Stimulated activated CD4-positive, alpha-beta T cell treated with anti-CD3 and anti-CD28 coated beads, Interleukin-2, amount 100 ng/mL, for 48 hours (primary cell): Measurements from ENCODE around the gene IFT122.
"Not testable (repeated sequence)": the region's sequence is repeated elsewhere in the genome, so short reads cannot be mapped to it uniquely, and the experiment has no call there.

Source experiments
- DNase-seq, 2 donors: peaks; one replicate each; pipeline ENCODE4 v3.0.0-alpha.2; 2020

IFT122 gene

DNA sequence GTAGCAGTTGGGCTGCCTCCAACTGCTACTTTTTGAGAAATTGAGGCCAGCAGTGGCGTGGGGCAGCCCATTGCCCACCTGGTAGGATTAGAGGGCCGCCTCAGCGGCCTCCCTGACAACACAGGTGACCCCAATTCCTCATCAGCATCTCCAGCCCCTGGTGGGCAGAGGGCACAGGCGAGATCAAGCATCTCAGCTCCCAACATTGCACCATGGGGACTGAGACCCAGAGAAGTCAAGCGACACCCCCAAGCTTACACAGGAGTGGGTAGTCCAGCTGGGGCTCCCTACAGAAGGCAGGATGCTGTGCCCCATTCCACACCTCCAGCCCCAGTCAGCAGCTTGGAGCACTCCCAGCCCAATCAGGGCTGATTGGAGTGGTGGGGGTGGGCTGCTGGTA is 102.7 kb downstream of the IFT122 start:
- DNase-seq = no peak

DNA sequence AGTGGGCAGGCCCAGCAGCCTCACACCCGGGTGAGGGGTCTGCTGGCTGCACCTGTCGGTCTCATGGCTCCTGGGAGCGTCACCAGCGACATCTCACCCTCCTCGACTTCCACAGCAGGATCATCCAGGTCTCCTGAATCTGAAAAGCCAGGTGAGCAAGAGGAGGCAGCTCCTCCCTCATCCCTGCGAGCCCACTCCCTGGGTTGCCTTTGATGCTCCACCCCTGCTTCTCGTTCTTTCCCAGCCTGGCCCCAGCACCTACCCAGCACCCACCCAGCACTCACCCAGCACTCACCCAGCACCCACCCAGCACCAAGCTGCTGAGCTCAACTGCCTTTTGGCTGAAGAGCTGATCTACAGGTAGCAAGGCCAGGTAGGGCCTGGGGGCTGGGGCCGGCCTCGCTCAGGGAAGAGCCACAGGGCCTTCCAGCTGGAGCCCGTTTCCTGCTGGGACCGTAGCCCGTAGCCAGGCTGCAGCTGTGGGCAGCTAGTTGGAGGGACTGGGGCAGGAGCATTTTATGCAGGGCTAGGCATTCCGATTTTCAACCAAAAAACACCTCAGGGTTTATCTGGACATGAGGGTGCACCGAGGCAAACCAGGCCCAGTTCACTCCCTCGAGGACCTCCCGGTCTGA is 103.2 kb downstream of the IFT122 start, which contains the start of gene H1-8:
H1-8 (plus strand) TSS at position 20 of the 635 bp plus-strand sequence; CDS start at position 64, 44 bp downstream.
- DNase-seq = no peak

DNA sequence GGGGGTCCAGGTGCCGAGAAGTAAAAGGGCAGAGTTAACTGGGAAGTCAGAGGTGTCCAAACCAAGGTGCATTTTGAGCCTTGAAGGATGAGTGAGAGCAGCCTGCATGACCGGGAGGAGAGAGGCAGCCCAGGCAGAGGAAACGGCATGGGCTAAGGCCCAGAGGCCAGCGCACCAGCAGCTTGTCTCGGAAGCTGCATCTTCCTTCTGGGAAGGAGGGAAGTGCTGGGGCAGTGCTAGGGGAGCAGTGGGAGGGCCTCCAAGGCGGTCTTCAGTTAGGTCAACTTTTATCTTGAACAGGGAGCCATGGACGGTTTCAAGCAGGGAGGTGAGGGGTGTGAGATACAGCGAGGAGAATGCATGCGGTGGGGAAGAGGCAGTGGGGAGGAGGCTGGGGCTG is 104.0 kb downstream of the IFT122 start:
- no peak for DNase-seq

DNA sequence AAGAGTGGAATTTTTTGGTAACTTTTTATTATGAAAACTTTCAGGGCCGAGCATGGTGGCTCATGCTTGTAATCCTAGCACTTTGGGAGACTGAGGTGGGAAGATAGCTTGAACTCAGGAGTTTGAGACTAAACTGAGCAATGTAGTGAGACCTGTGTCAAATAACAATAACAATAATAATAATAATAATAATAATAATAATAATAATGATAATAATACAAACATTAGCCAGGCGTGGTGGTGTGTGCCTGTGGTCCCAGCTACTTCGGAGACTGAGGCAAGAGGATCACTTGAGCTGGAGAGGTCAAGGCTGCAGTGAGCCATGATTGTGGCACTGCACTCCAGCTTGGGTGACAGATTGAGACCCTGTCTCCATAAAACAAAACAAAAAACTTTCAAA is 105.9 kb downstream of the IFT122 start:
- not testable (repeated sequence) for DNase-seq

DNA sequence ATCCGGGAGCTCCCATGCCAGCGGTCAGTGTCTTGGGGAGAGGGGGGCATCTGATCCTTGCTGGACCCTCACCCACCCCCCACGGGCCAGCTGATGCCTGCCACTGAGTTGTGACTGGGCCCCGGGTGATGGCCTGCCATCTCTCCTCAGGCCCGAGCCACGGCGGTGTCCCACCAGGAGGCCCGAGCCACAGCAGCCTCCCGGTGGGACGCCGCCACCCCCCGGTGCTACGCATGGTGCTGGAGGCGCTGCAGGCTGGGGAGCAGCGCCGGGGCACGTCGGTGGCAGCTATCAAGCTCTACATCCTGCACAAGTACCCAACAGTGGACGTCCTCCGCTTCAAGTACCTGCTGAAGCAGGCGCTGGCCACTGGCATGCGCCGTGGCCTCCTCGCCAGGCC is 107.2 kb downstream of the IFT122 start:
- DNase-seq = no peak

DNA sequence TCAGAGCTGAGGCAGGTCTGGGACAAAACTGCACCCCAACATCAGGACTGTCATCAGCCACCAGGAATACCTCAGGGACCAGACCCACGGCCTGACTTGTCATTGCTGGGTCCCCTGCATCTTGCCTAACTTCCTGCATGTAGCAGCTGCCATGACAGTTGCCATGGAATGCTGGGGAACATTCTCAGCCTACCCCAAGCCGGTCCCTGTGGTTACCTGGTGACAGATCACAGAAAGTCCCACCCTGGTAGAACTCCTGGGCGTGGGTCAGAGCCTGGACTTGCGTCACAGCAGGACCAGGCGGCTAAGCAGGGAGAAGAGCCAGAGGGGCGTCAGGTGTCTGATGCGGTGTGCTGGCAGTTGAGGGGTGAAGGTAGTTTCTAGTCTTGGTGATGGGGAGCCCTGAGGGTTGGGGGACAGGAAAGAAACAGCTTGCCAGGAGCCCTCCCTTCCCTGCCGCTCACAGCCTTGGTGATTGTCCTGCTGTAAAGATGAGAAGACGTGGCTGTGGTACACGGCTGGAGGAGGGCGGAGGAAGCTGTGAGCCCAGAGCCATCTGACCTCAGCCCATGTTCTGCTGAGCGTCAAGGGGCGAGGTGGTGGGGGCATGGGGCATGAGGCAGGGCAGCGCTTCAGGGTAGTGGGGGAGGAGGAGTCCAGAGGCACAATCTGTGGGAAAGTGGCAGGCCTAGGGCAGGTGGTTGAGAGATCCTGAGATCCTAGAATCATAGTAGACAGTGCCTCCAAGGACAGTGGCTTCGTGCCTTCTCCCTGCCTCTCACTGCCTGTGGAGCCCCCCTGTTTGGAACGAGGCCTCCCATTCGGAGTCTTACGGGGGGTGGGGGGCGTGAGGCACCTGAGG is 108.3 kb downstream of the IFT122 start:
- DNase-seq = no peak

DNA sequence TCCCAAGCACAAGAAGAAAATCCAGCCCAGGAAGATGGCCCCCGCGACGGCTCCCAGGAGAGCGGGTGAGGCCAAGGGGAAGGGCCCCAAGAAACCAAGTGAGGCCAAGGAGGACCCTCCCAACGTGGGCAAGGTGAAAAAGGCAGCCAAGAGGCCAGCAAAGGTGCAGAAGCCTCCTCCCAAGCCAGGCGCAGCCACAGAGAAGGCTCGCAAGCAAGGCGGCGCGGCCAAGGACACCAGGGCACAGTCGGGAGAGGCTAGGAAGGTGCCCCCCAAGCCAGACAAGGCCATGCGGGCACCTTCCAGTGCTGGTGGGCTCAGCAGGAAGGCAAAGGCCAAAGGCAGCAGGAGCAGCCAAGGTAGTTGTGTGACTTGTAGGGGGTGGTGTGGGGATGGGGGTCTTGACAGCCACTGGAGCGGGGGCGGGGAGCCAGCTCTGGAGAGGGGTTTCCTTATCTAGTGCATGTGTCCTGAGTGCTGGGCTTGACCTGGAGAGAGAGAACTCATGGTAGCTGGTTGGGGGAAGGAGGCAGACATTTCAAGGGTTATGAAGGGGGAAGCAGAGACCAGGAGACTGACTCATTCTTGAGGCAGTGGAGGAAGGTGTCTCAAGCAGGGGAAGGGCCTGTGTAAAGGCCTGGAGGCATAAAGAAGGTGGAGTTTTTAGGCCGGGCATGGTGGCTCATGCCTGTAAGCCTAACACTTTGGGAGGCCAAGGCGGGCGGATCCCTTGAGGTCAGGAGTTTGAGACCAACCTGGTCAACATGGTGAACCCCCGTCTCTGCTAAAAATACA is 109.2 kb downstream of the IFT122 start:
- no peak for DNase-seq

DNA sequence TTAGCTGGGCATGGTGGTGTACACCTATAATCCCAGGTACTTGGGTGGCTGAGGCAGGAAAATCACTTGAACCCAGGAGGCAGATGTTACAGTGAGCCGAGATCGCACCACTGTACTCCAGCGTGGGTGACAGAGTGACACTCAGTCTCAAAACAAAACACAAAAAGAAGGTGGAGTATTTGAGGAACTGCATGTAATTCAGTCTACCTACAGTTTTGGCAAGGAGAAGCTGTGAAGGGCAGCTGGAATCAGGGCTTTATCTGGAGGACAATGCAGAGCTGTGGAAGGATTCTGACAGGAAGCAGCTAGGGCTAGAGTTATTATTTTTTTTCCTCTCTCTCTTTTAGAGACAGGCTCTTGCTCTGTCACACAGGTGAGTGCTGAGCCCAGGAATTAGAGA is 109.8 kb downstream of the IFT122 start:
- no peak for DNase-seq

DNA sequence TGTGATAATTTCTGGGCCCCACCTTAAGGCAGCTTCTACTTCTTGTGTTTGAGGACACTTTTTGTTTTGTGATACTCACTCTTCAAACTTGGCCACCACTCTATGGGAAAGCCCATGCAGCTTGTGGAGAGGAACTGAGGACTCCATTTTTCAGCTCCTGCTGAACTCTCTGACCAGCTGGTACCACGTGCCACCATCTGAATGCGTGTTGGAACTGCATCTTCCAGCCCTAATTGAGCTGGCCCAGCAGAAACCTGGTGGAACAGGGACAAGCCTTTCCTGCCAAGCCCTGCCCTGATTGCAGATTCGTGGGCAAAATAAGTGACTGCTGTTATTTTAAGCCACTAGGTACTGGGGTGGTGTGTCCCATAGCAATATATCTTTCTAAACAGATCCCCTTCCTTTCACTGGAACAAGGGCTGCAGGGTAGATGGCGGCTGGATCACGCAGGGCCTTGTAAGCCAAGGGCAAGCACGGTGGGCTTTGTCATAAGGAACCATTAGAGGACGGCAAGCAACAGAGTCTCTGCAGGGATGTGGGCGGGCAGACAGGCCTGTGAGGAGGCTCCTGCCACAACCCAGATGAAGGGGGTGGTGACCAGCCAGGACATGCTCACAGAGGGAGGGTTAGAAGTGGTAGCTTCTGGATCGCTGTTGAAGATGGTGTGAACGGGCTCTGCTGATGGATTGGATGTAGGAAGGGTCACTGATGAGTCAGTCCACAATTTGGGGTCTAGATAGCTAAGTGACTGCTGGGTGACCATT is 112.4 kb downstream of the IFT122 start:
- DNase-seq = no peak

DNA sequence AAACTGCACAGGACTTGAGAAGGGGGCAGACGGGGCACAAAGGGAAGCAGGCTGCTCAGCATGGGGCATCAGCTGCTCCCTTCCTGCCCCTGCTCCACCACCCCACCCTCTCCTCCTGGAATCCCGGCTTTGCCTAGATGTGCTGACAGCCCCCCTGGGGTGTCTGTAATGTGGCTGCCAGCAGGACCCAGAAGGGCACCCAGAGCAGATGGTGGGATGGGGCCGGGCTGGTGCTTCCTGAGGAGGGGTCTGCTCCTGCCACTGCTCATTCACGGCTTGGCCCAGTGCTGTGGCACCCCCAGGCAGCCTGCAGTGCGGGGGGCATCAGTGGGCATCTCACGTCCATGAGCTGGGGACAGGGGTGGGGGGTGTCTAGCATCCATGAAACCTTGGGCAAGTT is 113.1 kb downstream of the IFT122 start:
- no peak for DNase-seq

DNA sequence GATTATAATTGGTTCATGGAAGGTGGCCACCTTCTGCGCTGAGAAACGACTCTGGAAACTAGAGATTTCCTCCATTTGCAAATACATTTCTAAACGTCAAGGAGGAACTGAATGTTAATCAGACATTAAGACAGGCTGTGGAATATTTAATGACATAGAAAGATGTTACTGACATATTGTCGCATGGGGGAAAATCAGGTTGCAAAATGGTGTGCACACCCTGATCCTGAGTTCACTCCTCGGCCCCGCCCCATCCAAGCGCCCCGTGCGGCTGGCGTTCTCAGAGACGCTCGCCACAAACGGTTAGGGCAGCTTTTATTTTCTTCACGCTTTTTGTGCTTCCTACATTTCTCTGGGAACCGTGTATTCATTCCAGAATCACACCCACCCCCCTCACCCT is 113.7 kb downstream of the IFT122 start:
- no peak for DNase-seq

DNA sequence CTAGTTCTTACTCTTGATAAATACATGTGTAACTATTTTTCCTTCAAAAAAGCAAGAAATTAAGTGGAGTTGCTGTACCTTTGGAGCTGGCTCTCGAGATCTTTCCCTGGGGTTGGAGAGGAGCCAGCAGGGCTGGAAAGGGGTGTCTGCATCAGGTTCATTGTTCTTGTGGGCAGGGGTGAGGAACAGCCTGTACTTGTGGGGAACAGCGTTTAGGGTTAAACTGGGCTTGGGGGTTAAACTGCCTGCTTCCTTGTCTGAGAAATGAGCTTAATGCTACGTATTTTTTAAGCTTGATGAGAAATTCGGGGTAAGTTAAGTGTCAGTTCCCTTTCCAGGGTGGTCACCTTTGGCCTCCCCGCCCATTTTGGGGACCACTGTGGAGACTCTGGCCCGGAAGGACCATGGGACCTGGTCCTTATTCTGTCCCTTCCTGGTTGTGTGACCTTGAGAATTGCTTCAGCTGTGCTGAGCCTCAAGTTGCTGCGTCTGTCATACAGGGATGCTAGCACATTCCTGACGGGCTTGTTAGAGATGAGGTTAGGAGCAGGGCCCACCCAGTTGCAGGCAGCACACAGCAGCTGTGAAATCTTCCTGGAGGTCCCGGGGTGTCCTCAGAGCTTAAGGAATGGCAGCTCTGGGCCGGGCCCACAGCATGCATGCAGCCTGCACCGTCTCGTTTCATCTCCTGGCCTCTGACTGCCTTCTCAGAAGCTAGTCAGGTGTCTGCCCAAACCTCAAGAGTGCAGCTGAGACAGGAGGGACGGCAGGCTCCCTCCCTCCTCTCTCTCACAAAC is 114.5 kb downstream of the IFT122 start:
- DNase-seq = no peak

DNA sequence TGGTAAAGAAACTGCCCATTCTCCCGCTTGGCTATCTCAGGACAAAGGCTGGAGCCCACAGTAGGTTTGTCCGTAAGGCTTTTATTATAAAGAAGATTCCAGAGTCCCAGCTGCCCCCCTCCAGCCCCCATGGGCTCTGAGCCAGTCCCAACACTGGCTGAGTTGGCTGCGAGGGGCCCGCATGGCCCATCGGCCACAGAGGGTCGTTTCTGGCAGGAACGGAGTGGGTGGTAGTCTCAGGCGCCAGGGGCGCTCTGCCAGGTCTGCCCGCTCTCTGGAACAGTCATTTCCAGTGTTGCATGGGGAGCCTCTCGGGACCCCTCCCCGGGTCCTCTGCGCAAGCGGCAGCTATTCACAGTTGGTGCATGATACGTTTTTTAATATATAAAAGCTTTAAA is 115.1 kb downstream of the IFT122 start:
- DNase-seq = no peak

DNA sequence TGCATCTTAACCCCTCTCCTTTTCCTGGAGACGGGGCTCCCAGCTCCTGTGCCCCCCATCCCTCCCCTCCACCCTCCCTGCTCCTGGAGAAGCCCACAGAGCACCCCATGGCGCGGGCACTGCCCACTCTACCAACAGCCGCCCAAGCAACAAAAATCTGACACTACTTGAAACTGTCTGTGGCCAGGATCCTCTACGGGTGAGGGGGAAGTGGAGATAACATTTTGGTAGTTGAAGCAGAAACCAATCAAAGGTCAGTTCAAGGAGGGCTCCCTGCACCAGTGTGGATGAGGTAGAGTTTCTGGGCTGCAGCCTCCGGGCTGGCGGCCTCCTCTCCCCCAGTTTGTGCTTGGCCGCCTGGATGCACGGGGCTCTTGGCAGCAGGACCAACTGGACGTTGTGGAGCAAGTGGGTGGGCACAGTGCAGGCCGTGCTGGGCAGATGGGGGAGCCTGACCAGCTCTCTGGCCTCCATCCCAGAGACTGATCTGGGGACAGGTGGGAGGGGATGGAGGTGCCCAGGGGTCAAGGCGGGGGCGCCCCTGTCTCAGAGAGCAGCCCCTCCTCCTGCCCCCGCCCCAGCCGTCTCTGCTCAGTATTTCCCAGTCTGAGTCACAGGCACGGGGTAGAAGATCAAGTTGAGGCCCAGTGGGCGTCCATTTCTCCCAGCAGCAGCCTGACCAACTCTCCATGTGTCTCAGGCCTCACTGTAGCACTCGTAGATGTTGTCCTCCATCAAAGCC is 115.8 kb downstream of the IFT122 start:
- DNase-seq = no peak

DNA sequence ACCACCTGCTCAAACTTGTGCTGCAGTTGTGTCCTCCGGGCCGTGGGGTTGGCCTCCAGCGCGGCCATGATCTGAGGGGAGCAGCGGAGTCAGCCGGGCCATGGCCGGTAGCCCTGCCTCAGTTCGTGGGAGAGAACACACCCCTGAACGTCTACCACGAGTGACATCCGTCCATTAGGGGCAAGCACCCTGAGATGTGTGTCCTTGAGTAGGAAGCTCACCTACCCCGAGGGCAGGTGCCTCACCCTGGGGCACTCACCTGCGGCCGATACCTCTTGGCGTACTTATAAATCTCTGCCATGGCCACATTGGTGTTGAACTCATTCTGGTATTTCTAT is 116.3 kb downstream of the IFT122 start:
- DNase-seq = no peak

DNA sequence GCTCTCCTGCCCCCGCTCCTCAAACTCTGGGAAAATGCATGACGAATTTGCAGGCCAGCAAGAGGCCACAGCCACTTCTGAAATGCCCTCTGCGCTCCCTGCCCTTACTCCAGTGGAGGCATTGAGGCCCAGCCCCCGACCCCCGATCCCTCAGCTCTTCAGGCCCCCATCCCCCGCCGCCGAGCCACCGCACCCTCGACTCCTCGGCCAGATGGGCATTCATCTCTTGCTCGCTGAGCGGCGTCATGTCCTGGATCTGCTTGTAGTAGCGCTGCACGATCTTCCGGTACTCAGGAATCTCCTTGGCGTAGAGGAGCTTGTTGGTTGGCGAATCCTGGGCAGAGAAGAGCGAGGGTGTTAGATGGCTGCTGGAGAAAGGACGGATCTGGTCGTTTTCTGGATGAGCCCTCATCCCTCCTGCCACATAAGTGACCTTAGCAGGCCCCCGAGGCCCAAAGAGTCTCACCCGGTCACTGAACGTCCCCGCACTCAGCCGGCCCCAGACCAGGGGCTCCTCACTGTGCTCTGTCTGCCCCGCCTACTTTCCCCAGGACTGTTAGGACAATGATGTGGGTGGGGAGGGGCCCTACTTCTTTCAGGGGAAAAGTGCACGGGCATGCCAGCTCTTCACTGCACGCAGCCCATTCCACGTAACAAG is 117.0 kb downstream of the IFT122 start:
- no peak for DNase-seq

DNA sequence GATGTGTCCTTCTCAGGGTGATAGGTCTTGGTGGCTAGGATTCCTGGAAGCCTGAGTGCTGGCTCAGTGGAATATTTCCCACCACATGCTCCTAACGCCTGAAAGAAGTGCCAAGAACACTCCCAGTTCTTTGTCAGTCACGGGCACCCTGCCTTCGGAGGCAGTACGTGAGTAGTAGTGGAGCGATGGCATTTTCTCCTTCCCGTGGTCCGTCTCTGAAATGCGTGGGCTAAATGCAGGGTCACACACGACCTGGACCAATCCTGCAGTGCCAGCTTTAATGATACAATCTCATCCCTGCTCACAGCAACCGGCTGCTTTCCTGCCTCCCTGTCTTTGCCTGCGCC is 117.5 kb downstream of the IFT122 start:
- no peak for DNase-seq

DNA sequence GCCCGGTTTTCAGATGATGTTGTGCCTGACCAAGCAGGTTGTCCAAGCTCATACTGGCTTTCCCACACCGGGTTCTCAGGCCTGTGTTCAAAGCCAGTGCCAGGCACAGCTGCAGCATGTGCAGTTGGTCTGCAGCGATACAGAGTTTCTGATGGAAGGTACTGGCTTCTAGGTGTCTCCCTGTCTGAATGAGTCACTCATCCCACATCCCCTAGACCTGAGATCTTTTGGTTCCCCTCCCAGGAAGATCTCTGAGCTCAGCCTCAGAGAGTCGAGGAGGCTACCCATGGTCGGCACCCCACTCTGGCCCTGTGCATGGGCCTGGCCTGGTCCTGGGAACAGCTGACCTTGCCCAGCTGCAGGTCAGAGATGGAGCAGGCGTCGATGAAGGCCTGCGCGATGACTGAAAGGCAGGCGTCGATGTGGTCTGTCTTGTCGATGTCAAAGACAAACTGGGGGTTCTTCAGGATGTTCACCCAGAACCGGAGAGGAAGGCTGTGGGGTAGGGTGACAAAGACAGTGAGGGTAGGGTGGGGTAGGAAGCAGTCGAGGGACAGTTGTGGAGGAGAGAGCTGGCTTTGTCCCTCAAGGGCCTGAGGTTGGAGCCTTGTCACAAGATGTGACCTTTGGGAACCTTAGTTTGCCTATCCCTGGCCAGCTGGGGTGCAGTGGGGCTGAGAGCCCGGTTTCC is 118.2 kb downstream of the IFT122 start:
- no peak for DNase-seq

DNA sequence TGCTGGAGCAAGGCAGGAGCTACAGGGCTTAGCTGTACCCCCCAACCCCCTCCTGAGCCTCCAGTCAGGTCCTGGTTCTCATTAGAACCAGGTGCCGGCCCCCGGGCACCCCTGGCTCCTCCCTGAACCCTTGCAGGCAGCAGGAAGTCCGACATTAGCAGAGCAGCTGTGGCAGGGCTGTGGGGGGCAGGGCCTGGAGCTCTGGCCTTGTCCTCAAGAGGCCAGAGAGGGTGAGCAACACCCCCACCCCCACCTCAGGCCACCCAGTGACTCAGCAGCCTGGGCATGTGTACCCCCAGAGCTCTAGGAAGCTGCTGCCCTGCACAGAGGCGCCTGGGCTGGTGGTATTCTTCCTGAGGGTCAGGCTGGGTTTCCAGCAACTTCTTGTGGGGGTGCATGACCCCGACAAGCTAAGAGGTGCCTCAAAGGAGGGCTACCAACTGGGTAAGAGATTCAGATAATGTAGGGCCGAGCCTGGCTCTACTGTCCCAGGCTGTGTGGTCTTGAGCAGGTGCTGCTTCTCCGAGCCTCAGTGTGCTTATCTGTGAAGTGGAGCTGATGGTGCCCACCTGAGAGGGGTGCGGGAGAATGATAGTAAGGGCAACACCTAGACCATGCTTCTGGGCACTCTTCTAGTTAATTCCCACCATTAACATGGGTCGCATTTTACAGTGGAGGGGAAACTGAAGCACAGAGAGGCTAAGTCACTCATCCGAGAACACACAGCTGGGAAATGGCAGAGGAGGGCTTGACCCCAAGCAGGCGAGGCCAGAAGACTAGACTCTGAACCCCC is 118.9 kb downstream of the IFT122 start:
- DNase-seq = no peak
